ENCODE measurements around the gene KCTD18.

KCTD18 gene

DNA sequence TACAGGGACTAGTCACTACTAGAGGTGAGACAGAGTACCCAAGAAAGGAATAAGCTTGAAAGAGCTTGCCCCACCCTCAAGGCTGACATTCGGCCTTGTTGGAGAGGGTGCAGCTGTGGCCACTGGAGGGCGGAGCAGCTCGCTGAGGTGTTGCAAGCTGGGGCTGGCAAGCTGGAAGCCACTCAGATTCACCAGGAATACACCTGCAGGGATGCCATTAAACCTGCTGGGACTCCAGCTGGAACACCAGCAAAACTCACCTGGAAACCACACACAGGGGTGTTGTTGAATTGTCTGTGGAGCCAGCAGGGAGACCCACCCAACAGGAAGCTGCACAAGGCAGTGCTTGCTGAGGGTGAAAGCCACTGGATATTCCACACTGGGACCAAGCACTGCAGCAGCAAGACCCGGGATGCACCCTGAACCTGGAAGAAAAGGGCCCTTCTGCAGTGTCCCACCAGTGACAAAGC is 26.1 kb downstream of the KCTD18 start:
- peak; percentile 75 to 90 for DNase-seq

DNA sequence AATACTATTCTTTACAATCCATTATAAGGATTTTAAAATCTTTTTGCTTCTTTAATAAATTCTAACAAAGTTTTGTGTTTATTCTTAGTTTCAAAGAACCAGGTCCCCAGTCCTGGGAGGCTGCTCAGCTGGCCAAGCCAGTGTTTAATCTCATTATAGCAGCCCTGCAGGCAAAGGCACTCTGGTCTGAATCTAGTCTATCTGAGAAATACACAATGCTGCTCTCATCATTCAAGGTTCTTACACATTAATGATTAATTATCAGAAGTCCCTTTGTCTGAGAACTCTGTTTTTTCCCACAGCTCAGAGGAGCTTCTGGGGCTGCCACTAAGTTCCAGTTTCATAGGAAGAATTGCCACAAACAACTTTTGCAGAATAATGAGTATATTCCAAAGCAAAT is 27.7 kb downstream of the KCTD18 start:
- no peak for DNase-seq

DNA sequence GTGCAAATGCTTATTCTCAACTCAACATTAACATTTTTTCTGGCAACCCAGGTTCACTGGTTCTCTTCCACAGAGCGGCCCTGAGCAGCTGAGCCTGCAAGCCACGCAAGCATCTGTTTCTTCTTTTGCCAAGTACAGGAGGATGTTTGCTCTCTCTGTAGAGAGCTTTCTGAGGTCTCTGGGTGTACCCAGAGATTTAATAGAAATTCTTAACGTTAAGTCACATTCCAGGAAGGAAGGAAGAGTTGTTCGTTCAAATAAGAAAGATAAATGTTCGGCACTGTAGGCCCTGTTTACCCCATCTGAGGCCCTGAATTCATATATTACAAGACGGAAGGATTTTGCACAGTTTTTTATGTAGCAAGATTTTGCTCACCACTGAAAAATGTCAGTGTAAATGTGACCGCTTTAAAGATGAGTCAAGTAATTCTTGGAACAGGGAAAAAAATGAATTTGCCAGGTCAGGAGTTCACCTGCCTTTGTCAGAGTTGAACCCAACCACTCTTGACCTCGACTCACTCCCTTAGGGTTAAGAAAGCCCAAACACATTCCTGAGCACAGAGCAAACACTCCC is 30.1 kb downstream of the KCTD18 start:
- no peak for DNase-seq

DNA sequence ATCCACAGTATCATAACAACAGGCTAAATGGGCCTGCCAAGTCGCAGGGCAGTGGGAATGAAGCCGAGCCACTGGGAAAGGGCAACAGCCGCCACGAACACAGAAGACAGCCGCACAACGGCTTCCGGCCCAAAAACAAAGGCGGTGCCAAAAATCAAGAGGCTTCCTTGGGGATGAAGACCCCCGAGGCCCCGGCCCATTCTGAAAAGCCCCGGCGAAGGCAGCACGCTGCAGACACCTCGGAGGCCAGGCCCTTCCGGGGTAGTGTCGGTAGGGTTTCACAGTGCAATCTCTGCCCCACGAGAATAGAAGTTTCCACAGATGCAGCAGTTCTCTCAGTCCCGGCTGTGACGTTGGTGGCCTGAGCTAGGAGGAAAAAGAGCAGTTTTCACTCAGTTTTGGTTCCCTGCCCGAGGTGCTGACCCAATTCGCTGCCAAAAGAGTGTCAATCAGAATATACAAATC is 32.2 kb downstream of the KCTD18 start:
- no peak for DNase-seq

DNA sequence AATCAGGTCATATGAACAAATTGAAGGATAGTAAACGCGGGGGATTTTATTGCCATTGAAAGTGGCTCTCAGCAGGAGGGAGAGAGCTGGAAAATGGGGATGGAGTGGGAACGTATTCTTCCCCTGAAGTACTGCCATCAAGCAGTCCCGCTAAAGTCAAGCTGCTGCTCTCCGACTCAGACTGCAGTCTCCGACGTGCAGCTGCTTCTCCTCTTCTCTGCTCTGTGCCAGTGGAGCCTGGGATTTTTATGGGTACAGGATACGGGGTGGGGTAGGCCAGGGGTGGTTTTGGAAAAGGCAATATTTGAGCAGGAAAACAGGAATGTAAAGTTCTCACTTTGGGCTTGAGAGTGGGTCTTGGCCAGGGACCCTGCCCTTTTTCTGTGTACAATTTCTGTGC is 33.0 kb downstream of the KCTD18 start:
- DNase-seq, result no peak

DNA sequence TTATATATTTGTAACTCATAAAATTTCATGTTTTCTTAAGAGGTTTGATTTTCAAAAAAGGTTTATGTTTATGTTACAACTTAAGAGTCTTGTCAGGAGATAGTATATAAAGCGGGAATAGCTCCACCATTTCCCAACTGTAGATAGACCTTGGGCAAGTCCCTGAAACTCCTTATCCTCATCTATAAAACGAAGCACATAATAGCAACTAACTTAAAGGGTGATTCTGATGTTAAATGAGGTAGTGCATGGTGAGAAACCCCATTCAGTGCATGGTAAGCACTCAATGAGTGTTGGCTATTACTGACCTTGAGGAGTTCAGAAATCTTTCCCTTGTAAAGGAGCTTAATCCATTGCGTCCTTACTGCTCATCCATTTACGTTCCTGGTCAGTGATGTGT is 34.1 kb downstream of the KCTD18 start:
- no peak for DNase-seq

DNA sequence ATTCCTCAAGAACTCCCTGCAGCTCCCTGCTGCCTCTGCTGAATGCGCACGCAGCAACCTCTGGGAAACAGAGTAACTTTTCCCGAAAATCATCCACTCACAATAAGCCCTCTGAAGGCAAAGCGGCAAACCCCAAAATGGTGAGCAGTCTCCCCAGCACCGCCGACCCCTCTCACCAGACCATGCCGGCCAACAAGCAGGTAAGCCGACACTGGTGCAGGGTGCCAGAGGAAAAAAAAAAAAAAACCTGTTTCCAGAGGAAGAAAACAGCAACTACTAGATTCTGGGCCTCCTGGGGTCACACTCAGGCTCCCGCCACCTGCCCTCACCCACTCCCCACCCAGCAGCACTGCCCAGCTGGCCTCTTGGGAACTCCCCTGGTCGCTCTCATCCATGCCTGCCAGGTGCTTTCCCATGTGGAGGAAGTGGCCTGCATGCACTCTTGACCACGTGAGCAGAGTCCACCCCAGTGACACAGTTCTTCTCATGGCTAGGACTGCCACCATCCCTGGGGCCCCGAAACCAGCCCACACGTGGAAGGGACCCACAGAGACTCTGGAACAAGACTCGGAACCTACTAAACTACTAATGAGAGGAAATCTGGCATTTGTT is 36.9 kb downstream of the KCTD18 start:
- no peak for DNase-seq

DNA sequence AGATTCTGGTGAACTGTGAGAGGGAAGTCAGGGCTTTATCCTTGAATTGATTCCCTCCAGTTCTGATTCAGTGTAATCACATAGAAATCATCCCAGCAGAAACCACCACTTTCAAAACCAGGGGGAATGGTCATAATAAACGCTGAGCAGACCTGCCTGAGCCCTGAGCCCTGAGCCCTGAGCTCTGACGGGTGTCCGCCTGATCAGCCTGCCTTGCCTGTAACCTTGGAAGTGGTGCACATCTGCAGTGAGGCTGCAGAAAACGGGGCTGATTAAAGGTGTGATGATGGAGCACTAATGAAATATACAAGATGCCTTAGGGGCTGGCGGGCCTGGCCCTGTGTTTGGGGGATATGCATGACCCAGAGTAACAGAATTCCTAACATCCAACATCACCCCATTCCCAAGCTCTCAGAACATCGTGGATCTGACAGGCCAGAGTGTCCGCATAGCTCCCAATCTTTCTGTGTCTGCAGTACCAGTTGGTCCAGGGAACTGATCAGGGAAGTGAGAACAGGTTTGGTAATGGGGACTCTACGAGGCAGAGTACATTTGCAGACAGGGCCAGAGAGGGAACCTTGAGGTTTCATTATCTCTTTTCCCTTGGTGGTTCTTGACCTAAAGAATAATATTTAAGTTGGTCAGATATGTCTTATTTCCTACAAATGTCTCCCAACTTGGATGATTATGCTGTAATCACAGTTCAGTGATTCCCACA is 37.8 kb downstream of the KCTD18 start:
- no peak for DNase-seq

DNA sequence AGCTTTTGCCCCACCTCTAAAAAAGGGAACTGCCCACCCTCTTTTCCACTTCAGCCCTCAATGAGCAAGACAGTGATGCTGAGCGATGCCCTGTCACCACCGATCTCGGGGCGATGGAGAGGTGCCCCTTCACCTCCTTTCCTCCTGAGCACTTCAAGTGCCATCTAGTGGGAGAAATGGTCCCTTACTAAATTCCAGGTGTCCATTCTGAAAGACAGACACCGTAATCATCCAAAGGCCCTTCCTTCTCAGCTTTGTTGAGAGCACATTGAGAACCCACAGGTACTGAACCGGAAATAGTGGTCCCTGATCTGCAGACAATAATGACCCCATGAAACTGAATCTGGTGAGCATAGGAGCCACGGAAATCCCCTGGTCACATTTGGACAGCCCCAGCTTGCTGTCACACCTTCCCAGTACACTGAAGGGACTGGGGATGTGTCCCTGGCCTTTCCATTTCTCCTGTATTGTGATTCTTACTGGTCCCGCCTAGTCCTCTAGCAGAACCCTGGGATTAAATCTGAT is 38.5 kb downstream of the KCTD18 start:
- peak; percentile 42 to 45 for DNase-seq

DNA sequence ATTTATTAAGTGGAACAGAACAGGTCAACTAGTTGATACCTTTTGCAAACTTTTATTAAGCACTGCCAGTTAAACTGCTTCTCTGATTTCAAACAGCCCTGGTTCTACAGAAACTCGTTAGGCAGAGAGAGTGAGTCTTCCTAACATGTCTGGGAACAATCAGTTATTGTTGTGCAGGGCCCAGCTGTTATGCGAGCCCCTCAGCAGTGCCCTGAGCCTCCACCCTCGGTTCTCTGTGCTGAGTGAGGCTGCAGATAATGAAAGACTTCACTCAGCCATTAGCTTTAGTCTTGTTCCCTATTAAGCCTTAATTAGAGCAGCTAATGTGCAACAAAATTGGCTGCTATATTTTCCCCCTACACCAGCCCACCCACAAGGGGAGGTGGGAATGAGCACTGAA is 39.6 kb downstream of the KCTD18 start:
- DNase-seq, result no peak

DNA sequence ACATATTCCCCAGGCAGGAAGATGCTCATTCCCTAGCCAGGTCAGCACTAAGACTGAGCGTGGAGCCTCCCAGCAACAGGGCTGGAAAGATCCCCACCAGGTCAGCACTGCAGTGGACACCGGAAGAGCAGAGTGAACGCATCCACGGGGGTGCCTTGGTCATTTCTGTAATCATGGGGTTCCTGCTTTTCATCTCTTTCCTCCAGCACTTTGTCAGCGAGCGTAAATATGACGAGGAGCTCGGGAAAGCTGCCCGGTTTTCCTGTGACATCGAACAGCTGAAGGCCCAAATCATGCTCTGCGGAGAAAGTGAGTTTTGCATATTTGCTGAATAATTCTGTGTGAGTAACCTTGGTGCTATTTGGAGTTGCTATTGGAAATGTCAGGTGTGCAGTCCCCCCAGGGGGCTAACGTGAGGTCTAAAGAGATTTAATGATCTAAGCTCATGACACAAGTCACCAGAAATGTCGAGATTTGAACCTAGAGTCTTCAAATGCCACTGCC is 40.1 kb downstream of the KCTD18 start:
- no peak for DNase-seq

DNA sequence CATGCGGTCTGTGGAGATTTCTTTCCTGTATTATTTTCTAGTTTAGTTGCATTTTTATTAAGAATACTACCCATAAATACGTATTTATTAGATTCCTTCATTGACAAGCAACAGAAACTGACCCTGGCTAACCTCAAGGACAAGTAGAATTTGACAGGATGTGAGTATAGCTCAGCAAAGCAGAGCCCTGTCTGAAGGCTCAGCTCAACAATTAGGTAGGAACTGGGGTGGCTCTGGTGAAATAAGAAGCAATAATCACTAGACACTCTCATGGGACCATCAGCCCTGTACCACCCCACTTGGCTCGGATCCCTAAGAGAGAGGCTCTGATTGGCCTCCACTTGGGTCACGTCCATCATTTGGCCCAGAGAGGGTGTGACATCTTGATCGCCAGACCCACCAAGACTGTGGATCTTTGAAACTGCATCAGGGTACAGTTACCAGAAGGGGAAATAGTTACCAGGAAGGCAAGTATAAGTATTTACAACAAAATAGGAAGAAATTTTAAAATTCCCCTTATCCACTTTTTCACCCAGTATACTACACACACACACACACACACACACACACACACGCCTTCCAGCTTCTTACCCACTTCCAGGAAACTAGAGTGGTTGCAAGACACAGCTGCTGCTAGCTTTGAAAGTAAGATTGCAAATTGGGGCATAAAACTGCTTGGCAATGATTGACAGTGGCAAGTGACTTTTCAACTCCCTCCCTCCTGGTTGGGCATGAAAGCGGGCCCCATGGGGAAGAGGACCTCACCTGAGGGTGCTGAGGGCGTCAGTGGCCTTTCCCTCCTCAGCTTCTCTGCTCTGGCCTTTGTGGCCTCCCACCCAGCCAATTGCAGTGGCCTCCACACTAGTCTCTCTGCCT is 41.8 kb downstream of the KCTD18 start:
- DNase-seq, result no peak

DNA sequence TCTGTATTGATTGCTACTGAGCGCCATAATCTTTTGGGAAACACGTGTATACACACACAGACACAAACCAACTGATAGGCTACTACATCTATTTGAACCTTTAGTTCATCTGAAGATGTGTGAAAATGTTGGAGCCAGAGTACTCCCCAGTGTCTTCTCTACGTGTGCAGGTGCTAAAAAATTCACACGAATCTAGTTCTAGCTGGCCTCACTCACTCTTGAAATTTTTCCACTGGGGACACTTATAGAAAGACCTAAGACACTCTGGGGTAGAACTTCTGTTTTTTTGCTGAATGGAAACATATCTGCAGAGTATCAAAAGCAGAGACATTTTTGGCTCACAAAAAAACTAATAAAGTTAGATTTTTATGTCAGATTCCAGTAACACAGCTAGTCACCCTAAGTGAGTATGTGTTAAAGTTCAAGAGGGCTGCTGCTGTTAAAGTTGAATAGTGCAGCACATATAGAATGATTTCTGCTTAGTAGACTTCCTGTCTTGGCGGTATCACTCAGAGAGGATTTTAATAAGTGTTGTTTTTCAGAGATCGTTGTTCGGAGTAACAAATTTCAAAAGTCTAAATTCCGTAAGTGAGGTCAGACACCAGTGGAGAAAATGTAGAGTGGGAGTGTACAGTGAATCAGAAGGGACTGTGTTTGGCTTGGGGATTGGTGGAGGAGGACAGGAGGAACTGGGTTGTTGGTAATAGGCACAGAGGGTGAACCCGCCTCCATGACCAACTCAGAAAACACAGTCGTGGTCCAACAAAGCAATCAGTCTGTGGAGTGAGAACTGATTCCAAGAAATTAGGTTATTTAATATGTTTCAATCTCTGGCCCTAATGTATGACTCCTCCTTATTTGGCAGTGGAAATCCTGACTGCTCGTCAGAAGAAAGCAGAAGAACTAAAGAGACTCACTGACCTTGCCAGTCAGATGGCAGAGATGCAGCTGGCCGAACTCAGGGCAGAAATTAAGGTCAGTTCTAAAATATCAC is 43.1 kb downstream of the KCTD18 start:
- DNase-seq, result no peak

DNA sequence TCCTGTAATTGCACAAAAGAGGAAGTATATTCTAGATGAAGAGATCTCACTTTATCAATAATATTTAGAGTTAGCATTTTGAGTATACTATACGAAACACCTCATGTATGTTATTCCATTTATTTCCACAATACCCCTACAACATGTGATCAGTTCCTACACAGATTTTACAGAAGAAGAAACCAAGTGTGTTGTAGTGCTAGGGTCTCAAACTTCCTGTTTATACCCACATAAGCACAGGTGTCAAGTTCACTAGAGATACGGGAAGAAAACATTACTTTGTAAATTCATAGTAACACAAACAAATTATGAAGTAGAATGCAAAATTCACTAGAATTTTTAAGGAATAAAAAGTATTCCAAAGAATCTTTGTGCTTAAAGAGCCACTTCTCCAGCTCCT is 46.4 kb downstream of the KCTD18 start:
- no peak for DNase-seq

DNA sequence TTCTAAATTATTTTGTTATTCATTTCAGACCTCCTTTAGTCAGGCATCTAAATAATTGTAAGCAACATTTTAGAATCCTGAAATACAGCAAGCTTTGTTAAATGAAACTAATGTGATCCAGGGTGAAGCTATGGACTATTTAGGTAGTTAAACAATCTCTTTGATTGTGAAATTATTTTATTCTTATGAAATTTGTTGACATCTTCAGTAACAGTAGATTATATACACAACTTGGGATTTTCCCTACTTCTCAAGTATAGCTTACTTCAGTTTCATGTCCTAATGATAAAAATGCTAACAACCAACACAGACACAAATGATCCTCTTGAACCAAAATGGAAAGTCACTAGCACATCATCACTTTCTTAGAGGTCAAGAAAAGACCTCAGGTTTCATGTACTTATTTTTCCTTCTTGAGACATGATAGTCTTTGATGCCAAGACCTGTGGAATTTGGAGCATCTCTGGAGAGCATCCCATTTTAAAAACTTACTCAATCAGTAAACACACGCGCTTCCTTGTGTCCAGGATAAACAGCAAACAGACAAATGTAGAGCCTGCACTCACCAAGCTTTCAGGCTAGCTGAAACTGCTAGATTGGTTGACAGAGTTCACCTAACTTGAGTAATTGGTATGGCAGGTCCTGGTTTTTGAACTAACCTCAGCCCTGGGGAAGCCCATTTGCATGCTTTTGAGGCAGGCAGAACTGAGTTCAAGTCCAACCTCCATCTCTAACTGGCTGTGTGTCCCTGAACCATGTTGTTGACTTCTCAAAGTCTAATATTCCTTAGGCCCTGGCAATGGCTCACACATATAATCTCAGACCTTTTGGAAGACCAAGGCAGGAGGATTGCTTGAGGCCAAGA is 47.8 kb downstream of the KCTD18 start:
- DNase-seq, result no peak

DNA sequence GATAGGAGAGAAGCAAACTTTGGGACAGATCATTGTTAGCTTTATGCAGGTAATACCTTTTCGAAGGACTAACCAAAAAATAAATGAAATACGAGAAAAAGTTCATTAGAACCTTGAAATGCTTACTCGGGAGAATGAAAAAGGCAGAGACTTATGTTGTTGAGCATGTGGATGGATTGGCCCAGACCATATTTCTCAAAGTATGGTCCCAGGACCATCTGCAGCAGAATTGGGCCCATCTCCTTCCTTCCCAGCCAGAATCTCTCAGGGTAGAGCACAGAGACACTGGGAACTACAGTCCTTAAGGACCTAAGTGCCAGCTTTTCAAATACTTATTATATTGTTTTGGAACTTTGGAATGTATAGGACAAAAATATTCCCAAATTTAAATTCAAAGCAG is 50.8 kb downstream of the KCTD18 start:
- no peak for DNase-seq

DNA sequence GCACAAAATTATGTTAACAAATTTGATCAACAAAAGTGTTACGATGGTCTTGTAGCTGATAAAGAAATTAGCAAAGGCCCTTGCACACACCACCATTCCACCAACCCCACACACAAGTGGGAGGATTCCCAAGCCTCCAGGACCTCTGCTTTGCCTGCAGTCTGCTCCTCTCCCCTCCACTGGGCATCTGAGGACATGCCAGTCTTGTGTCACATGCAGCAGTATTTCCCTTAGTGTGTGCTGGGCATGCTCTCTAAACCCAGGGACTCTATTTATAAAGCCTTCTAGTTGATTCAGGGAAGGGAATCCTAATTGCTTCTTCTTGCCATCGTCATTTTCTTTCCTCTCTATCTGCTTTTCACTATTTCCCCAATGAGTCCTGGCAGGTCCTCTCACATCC is 53.3 kb downstream of the KCTD18 start:
- DNase-seq, result no peak

DNA sequence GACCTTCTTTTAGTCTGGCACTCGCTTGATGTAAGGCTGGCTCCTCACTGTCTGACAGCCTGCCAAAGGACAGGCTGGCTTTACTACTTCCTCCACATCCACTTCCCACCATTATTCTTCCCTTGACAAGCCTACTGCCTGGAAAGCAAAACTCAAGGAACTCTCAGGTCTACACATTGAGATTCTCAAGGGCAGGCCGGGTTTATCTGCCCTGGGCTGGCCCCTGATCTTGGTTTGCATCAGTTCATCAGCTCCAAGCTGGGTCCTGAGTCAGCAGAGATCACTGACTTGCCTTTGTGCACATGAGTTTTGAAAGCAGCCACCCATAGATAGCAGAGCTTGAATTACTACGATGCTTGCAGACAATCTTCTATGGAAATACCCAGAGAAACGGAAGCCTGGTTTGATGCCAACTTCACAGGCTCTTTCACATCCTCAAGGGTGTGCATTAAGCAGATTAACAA is 53.9 kb downstream of the KCTD18 start:
- no peak for DNase-seq

DNA sequence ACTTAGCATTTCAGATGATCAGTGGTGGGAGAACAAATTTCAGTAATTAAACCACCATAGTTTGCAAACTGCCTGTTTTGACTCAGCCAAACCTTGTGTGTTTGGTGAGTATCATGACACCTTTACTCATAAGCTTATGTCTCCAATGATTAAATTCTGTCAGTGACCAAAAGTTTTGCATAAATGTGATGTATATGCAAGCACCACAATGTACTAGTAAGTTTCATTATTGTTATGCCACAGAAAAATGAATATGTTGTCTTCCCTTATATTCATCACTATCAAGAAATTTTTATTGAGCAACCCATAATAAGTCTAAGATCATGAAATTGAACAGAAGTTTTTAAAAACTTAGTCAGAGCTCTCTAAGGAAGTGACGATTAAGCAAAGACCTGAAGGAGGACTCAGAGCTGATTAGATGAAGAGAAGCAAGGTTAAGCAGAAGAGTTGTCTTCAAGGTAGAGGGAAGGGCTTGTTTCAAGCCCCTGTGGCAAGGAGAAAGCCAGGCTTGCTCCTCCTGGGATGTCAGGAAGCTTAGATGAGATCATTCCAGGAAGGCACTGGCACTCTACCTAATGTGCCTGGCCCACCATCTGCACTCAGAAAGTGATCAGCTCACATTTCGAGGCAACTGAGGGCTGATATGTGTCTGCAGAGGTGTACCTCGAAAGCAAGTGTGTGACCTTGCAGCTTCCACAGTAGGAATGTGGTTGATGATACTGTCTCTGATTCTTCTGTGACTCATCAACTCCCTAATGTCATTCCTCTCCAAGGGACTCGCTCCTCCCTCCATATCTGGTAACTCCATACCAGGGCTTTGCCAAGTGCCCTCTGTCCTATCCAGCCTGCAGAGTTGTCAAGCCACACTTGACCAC is 54.7 kb downstream of the KCTD18 start:
- no peak for DNase-seq

All from NCI-H2081 (cell line).